Adrenal gland (tissue), 5 donors: ENCODE results near the gene GPR158.

Experiments used
- POLR2A ChIP-seq, 2 donors: fragments of 450-650 bp; IDR thresholded peaks; one replicate each; pipeline ENCODE4 v1.6.1; 2017; ENCODE audit warnings: antibody characterized with exemption in 2 of 2, mild to moderate bottlenecking in 2 of 2, moderate library complexity in 1 of 2
- TF ChIP-seq, protein P1 (sequence below), 6 experiments: fragments of 450-650 bp in 4 of 6; fragments of 200-600 bp in 2 of 6; sonication (generic) in 1 of 6; IDR thresholded peaks; 1 replicate in 5 of 6; 2 replicates in 1 of 6; pipeline versions ENCODE4 v1.5.1 to v1.8.0; 2016 to 2021; ENCODE audit warnings: antibody characterized with exemption in 6 of 6, mild to moderate bottlenecking in 2 of 6, moderate library complexity in 1 of 6
- donor health status: DM: no; HTN: no; CAD: no.

DNA sequence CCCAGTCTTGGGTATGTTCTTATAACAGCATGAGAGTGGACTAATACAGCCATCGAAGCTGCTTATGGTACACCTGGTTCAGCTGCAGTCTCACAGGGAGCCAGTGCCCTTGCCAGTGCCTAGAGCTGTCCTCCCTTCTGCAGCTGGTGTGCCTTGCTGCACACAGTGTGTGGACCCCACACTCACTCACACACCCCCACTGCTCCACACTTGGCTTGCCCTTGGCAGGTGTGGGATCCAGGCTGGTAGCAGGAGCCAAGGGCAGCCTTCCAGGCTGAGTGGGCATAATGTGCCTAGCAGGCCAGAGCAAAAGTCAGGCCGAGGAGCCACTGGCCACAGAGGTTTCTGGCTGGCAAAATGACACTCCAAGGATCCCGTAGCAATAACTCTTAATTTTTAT, 217.3 kb downstream of the GPR158 start:
- TF ChIP-seq, protein P1, sequence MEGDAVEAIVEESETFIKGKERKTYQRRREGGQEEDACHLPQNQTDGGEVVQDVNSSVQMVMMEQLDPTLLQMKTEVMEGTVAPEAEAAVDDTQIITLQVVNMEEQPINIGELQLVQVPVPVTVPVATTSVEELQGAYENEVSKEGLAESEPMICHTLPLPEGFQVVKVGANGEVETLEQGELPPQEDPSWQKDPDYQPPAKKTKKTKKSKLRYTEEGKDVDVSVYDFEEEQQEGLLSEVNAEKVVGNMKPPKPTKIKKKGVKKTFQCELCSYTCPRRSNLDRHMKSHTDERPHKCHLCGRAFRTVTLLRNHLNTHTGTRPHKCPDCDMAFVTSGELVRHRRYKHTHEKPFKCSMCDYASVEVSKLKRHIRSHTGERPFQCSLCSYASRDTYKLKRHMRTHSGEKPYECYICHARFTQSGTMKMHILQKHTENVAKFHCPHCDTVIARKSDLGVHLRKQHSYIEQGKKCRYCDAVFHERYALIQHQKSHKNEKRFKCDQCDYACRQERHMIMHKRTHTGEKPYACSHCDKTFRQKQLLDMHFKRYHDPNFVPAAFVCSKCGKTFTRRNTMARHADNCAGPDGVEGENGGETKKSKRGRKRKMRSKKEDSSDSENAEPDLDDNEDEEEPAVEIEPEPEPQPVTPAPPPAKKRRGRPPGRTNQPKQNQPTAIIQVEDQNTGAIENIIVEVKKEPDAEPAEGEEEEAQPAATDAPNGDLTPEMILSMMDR (IDR thresholded peaks at IDR 0.05), result no peak
- TF ChIP-seq POLR2A (IDR thresholded peaks at IDR 0.05), result no peak
